Skin of body (tissue), 2 donors: ENCODE data around the gene JAG2. TPM values are rescaled to one million over a fixed set of nuclear protein-coding genes. Genes with fewer than 3 reads are reported as not detected.

Experiments
- DNase-seq: peaks from one replicate; lab custom pipeline; 2025; lab: John Stamatoyannopoulos, UW
- total RNA-seq: library from RNA; depleted of rRNA; stranded (reverse); fragments of >200 nt; gene quantifications from one replicate; pipeline ENCODE4 v1.2.3, GENCODE V29; 2014

The JAG2 gene
- total RNA-seq, 1 donor from 2014 or later, result 27.0 TPM

DNA sequence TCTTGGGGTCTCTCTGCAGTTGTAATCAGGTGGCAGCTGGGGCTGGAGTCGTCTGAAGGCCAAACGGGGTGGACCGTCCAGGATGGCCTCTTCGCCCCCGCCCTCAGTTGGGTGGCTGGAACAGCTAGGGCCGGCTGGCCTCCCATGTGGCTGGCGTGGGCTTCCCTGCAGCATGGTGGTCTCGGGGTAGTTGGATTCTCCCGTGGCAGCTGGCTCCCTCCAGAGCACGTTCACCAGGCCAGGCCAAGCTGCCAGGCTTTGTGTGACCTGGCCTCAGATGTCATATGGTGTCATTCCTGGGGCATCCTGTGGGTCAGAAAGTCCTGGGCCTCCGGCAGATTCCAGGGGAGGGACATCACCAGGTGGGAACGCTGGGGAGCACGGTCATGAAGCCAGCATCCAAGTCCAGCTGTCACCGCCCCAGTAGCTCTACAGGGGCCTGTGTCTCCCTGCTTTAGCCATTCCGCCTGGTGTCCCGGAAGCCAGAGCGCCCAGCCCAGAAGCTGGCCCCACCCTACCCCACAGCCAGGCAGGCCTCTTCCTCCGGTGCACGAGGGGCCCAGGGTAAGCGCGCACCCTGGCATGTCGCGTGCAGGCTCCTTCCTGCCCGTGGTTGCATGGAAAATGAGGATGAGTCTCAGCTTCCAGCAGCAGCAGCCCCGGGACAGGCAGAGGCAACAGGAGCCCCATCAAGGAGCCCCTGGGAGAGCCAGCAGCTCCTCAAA, 13.9 kb upstream of the JAG2 start:
- no peak for DNase-seq

DNA sequence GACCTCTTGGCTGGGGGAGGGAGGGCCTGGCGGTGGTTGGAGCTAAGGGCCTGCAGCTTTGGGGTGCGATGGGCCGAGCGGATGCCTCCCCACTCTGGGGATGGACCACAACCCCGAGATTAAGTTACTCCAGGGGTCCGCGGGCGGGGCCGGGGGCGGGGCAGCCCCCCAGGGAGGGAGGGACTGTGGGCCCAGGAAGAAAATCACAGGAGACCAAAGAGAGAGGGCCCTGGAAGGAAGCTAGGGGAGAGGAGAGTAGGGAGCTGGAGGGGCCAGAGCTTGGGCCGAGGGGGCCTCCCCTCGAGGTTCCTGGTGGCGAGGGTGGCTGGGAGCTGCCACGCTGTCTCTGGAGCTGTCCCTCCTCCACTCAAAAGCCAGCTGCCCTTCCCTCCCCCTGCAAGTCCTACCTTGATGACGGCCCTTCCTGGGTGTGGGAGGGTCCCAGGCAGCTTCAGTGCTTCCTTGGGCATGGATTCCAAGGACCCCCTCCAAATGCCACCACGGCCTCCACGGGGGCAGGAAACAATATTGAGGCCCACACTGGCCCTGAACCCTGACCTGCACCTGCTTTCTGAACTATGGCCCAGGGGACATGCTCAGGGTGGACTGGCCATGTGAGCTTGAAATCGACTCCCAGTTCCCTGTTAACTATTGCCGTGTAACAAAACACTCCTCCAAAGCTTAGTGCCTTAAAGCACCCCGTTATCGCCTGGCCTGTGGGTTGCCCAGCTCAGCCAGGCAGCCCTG, 13.1 kb upstream of the JAG2 start:
- DNase-seq, result no peak

DNA sequence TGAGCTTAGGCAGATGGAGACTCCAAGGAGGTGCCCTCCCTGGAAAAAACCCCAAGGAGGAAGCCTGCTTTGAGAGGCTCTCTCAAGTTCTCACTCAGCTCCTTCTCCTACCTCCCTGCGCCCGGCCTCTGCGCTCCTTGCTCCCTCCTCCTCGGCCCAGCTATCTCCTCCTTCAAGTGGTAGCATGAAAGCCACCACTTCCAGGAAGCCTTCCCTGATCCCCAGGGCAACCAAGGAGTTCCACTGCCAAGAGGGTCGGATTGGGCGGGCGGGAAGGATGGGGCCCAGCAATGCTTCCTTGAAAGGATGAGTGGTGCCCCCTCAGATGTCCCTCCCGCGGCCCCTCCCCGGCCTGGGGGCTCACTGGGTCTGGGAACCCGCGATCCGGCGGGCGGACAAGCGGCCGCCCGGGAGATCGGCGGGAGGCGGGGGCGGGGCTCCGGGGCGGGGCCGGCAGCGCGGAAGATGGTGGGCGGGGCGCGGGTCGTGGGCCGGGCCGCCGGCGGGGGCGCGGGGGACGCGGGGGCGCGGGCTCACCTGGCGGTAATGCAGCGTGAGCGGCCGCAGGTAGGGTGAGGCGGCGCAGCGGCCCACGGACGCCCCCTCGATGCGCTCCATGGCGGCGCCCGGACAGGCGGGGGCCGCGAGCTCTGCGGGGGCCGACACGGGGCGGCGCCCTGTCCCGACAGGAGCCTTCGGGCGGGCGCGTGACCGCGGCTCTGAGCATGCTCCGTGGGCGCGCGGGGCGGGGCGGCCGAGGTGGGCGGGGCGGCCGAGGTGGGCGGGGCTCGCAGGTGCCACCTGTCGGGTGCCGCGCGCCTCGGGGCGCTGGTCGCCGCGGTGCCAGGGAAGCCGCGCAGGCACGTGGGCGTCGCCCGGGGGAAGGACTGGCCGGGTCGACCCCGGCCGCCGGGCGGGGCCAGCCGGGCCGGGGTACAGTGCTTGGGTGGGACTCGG, 12.3 kb upstream of the JAG2 start, which contains the start of gene NUDT14:
Gene NUDT14, minus strand, starts transcription at position 721 of the 957 bp plus-strand sequence. Its CDS starts 103 bp downstream, at position 618.
- no peak for DNase-seq

DNA sequence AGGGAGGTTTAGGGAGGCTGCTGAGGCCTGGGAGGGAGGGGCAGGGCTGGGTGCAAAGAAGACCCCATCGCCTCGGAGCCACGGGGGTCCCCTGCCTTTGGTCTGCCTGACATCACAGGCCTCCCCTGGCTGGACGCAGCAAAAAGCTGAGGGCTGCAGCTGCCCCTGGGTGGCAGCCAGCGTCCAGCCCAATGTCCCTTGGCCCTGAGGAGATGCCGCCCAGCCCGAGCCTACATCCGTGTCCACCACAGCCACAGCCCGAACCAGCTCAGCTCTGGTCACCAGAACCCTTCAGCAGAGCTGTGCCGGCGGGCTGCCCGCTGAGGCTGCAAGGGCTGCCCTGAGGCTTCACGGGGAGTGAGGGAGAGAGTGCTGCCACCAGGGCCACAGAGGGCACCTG, 10.6 kb upstream of the JAG2 start:
- no peak for DNase-seq

DNA sequence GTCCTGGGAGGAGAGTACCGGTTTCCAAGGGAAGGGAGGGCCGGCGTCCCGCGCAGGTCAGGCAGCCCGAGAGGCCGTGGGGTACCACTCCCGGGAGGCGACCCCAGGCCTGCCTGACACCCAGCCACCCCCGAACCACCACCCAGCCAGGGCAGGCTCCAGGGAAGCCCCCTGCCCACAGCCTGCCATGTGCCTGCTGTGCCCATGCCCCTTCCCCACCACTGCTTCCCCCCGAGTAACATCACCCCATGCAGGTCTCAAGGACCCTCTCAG, 10.2 kb upstream of the JAG2 start:
- no peak for DNase-seq

DNA sequence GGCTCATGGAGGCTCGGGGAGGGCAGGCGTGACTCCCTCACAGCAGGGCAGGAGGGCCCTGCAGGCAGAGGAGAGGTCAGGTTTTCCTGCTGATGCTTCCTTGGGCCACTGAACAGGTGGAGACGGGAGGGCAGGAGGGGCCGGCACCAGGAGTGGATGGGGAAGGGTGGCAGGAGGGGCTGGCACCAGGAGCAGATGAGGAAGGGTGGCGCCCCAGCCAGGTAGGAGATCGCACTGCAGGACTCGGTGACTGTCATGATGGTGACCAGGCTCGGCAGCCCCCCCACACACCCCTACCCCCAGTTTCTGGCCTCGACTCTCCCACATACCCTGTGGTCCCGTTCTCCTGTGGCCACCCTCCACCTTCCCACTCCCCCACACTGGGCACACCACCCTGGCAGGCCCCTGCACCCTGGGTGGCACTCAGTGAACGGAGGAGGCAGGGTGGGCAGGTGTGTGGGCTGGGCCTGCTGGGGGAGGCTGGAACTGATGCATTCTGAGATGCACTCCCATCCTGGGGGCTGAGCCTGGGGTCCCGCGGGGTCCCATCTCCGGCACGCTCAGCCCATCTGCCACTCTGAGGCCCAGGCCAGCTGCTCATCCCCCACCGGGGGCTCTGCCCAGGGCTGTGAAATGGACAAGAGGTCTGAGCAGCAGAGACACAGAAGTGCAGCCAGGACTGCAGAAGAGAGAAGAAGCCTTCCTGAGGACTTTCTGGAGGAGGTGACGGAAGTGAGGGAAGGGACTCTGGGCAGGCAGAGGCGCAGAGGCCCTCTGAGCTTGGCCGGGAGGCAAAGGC, 9.7 kb upstream of the JAG2 start:
- DNase-seq, result no peak

DNA sequence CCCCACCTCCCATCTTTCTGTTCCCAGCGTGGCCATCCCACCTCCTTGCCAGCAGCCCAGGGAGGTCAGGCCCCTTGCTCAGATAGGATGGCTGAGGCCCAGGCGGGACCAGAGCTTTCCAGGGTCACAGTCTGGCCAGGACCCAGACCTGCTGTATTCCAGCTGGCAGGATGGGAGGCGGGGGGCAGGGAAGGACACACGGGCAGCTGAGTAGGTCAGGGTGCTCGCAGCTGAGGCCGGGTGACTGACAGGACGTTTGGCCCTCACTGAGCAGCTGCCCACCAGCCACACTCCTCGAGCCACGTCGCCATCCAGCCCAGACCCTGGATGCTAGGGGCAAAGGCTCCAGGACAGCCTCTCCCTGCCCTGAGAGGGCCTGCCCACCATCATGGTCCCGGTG, 8.5 kb upstream of the JAG2 start:
- DNase-seq, result no peak

DNA sequence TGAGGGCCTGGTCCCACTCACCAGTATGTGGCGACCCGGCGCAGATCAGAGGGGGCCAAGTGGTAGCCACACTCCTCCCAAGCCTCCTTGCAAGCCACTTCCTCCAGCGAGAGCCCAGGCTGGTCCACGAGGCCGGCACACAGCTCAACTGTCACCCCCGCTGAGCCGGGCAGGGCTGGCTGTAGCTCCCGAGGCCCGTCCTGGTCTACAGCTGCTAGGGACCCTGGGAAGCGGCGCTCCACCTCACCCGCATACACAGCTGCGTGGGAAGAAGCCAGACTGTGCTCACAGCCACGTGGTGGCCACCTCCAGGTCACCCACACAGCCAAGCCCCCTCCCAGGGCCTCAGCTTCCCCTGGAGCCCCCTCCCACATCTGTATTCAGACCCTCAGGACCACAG, 7.9 kb upstream of the JAG2 start:
- DNase-seq, result no peak

DNA sequence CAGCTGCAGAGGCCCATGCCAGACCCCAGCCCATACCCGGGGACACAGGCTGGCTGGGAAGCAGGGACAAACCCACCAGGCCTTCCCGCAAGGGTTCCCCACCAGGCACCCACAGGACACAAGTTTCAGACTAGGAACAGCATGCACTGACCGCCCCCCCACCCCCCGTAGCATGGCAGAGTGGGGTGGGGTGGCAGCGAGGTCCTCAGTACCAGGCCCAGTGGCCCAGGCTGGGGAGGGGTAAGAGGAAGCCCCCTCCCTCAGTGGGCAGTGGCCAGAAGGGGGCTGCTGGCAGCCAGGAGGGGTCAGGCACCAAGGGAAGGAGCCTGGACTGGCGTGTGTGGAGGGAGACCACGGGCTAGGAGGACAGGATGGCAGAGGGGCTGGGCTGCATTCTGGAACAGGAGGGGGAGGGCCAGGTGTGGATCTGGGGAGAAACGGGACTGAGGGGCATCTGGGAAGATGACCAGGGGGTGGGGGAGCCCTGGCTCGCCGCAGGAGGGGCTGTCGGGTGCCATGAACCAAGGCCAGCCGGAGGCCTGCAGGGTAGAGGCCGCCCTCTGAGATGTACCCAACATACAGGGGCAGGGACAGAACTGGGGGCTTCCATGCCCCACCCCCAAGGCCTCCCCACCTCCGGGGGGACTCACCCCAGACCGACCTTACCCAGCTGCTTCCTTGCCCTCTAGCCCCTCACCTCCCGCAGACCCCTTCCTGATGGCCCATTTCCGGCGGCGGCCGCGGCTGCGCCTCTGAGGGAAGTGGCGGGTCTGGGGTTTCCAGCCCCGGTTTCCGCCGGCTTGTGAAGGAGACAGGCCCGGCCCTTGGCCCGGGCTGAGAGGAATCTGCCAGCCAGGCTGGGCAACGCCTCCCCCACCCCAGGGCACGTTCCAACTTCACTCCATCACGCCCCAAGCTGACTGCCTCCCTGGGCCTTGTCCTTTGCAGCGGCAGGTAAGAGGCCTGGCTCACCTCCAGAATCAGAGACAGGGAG, 5.6 kb upstream of the JAG2 start:
- DNase-seq, result no peak

DNA sequence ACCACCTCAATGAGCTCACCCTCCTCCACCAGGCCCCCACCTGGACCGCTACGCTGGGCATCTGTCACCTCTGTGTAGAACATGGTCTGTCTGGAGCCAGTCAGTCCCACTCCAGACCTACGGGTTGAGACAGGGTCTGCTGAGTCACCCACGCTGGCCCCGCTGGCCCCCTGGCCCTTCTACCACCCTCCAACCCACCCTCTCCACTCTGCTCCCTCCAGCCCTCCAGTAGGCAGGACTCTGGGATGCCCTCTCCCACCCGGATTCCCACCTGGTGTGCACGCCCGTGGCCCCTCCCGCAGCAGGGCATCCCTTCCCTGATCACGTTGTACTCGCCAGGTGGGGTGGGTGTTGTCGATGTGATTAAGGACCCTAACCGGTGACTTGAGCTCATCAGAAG, 4.6 kb upstream of the JAG2 start:
- no peak for DNase-seq

DNA sequence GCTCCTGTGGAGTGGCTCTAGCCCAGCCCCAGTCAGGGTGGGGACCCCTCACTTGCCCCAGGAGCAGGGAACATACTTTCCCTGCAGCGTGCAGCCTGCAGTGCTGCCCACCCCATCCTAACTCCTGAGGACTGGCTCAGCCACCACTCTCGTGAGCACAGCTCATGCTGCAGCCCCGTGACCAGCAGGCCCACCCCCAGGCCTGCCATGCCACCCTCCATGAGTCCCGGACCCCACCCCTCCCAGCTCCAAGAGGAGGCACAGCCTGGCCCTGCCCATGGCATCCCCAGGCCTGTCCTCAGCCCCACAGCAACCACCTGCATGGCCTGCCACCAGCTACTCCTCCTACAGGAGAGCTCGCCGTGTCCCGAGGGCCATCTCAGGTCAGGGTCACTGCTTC, 3.9 kb upstream of the JAG2 start:
- DNase-seq, result no peak

DNA sequence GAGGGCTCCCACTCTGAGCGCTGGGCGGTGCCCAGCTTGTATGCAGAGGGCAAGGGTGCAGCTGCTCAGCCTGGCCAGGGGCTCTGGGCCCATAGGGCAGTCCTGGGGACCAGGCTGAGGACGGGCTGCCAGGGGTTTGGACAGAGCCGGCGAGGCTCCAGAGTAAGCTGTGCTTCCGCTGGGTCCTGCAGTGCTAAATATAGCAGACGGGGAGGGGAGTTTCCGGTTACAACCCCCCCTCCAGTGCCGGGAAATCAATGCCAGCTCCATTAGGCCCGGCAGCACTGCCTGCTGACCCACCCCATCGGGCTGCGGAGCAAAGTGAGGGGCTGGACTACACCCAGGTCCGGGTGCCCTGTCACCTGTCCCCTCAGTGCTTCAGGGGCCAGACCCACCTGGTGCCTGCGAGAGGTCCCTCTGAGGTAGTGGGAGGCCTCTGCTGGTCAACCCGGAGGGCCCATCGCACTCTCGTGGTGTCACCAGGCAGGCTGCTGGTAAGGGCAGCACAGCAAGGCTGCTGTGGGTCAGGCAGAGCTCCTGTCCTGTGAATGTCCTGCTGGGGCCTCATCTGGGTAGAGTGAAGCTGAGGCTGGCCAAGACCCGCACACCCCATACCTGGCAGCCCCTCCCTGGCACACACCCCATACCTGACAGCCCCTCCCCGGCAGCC, 2.6 kb upstream of the JAG2 start:
- DNase-seq, result no peak

DNA sequence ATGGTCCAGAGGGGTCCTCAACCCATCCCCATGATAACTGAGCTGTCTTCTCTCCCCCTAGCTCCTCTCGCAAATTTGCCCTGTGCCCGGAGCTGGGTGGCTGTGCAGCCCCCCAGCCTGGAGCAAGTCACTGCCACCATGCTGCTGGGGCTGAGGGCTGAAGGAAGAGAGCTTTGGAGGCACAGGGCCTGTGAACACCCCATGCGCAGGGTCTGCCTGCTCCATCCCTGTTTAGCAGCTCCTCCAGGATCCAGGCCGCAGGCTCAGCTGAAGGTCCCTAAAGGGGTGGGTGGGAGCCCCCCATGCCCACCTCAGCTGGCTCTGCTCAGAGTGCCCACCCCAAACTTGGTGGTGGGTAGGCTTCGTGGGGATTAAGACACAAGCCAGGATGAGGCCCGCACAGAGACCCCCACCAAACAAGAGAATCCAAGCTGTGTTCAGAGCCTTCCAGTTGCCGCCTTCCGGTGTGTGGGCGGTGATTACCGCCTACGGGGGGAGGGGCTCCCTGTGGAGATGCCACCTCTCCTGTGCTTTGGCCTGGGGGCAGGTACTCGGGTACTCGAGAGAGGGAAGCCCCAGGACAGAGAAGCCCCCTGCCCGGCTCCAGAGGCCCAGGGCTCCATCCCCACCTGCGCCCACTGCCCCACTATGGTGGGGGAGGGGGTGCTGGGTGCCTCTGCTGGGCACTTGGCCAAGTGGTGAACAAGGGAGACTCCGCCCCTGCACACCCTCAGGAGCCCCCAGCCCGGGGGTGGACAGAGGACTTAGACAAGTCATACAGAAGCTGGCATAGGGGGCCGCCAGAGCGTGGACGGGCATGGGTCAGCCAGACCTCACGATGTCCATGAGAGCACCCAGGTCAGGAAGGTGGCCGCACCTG, 1.4 kb upstream of the JAG2 start:
- DNase-seq, result no peak

DNA sequence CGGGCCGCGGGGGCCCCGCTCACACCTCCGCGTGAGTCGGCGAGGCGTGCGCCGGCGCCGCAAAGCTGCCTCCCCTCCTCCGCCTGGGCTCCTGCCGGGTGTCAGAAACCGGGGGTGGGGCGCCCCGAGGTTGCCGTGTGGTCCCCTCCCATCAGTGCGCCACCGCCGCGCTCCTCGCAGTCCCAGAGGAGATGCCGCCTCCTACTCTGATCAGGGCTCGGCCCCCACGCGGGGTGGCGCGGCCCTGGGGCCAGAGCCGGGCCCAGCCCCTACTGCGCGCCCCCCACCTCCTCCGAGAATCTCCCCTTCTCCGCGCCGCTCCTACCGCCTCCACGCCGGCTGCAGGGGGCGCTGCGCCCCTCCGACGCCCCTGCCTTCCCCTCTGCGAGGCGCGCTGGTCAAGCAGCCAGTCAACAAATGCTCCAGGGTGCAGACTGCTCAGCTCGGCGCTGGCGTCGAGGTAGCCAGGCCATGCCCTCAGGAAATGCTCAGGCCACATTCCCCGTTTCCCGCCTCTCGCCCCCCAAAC, 467 bp upstream of the JAG2 start:
- DNase-seq, result no peak

DNA sequence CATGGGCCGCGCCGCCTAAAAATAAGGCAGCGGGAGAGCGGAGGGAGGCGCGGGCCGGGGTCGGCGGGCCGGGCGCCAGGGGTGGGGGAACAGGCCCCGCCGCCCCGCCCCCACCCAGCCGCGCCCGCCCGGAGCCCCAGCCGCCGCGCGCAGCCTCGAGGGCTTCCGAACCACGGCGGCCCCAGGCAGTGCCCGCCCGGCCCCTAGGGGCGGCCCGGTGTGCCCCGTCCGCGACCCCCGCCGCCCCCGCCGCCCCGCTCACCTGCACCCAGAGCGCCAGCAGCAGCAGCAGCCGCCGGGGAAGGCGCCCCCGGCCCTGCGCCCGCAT, 519 bp downstream of the JAG2 start:
- no peak for DNase-seq

DNA sequence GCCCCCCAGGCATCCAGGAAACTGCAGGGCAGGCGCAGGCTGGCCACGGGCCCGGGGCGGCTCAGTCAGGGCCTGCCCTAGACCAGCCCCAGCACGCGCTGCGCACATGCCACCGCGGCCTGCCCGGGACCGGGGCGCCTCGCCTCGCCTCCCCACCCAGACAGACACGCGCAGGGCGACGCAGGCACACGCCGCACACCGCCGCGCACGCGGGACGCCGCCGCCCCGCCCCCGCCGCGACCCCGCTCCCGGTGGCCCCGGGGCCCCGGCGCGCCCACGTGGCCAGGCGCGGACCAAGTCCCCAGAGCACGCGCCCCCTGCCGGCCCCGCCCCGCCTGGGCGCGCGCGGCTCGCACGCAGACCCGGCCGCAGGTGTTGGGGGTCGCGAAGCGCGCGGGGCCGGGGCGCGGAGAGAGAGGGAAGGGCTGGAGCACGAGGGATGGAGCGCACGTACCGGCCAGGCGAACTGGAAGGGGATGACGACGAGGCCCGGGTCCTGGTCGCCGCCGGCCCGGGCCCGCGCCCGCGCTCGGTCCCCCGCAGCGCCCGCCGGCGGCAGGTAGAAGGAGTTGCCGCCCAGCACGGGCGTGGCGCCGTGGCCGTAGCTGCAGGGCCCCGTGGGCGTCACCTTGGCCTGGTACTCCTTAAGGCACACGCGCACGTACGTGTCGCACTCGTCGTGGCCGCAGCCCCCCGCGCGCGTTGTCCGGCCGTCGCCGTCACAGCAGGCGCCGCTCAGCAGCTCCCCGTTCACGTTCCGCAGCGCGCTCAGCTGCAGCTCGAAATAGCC, 1.1 kb downstream of the JAG2 start:
- DNase-seq, result no peak

DNA sequence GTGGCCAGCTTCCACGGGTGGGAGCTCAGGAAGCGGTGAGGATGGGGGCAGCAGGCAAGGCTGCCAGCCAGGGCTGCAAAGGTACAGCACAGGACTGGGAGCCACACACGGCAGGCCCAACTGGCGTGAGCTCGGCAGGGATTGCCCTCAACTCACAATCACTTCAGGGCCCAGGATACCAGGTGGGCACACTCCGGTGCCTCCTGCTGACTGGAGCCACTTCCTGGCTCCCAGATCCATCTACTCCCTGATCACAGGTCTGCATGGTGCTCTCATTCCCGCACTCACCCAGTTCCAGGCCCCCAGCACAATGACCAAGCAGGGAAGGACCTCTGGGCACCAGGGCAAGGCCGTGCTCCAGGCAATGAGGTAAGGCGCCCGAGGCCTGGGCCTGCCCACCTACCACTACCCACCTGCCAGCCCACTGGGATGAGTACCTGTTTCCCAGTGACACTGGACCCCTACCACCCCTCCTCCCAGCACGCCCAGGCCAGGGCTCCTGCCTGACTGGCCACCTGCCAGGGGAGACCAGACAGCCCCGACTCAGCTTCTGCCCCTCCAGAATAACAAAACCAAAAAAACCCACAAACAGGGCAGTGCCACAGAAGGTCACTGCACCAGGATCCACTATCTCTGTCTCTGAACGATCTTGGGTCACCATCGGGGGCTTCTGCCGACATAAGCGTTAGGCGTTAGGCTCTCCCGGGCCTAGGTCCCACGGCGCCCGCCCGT, 1.8 kb downstream of the JAG2 start:
- DNase-seq, result no peak
